Tibial artery (tissue), 4 donors: Measurements from ENCODE around the gene GRM8.
"Not testable (repeated sequence)": the region's sequence is repeated elsewhere in the genome, so short reads cannot be mapped to it uniquely, and the experiment has no call there.

Experiments
- DNase-seq, 2 donors: peaks; one replicate each; pipeline ENCODE4 v3.0.0-alpha.2; 2019
- H3K27ac ChIP-seq, 2 donors: fragments of 200-600 bp; sonication (generic) in 1 of 2; 1 replicate in 1 of 2; 2 replicates in 1 of 2; pipeline ENCODE4 v1.5.1; 2018 to 2019; ENCODE audit warnings: mild to moderate bottlenecking in 1 of 2
- H3K27me3 ChIP-seq, 2 donors: fragments of 200-600 bp; sonication (generic) in 1 of 2; one replicate each; pipeline versions ENCODE4 v1.5.1 to v1.6.0; 2016 to 2019
- H3K36me3 ChIP-seq, 3 donors: fragments of 200-600 bp; sonication (generic) in 2 of 3; one replicate each; pipeline ENCODE4 v1.5.1; 2016 to 2019; ENCODE audit warnings: mild to moderate bottlenecking in 2 of 3
- H3K4me1 ChIP-seq, 4 donors: fragments of 200-600 bp; sonication (generic) in 2 of 4; 1 replicate in 3 of 4; 2 replicates in 1 of 4; pipeline ENCODE4 v1.5.1; 2016 to 2019
- H3K4me3 ChIP-seq, 2 donors: fragments of 200-600 bp; sonication (generic) in 1 of 2; 1 replicate in 1 of 2; 2 replicates in 1 of 2; pipeline ENCODE4 v1.5.1; 2018 to 2019; ENCODE audit warnings: mild to moderate bottlenecking in 2 of 2
- H3K9me3 ChIP-seq, 3 donors: fragments of 200-600 bp; sonication (generic) in 1 of 3; one replicate each; pipeline ENCODE4 v1.5.1; 2016 to 2019
- intact Hi-C: fragments of 100-400 bp; cut with DNase I; formaldehyde crosslinking; loops from one replicate; pipeline ENCODE4 v1.15.0; 2023; ENCODE audit warnings: low total_unique reads
- TF ChIP-seq, protein P1 (sequence below), 2 experiments: fragments of 200-600 bp in 1 of 2; fragments of 450-650 bp in 1 of 2; IDR thresholded peaks; one replicate each; pipeline ENCODE4 v1.5.1; 2017 to 2019; ENCODE audit warnings: antibody characterized with exemption in 2 of 2, mild to moderate bottlenecking in 1 of 2, moderate library complexity in 1 of 2

GRM8 gene

GRCh38 chr7:126690104-126690503 lies 562.6 kb downstream of the GRM8 start:
- DNase-seq: no peak
- Histone ChIP-seq H3K4me1 (no peaks in the 10 kb centered on the region), H3K36me3 (no peaks in the 10 kb centered on the region), H3K9me3 (peaks cover 0 to 8% (median 0%) of the 10 kb centered on the region in 3 donors), H3K27ac (no peak overlapping the region), H3K27me3 (no peaks in the 10 kb centered on the region), H3K4me3 (no peak overlapping the region)
- TF ChIP-seq, protein P1, sequence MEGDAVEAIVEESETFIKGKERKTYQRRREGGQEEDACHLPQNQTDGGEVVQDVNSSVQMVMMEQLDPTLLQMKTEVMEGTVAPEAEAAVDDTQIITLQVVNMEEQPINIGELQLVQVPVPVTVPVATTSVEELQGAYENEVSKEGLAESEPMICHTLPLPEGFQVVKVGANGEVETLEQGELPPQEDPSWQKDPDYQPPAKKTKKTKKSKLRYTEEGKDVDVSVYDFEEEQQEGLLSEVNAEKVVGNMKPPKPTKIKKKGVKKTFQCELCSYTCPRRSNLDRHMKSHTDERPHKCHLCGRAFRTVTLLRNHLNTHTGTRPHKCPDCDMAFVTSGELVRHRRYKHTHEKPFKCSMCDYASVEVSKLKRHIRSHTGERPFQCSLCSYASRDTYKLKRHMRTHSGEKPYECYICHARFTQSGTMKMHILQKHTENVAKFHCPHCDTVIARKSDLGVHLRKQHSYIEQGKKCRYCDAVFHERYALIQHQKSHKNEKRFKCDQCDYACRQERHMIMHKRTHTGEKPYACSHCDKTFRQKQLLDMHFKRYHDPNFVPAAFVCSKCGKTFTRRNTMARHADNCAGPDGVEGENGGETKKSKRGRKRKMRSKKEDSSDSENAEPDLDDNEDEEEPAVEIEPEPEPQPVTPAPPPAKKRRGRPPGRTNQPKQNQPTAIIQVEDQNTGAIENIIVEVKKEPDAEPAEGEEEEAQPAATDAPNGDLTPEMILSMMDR (IDR thresholded peaks at IDR 0.05): no peak
- intact Hi-C loops: no loop called here

DNA sequence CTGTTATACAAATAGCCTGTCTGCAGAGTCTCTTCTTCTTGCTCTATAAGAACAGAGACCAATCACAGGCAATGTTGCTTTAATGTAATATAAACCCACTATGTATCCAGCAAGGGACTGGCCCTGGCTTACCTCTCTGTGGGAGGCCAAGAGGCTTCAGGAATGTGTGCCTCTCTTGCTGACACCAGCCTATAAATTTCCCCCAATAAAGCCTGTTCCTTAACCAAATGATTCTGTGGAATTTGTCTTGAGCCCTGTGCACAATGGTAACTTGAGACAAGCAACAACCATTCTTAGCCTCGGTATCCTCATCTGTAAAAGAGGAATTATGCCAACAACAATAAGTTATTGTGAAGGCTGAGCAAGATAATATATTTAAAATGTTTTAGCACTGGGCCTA lies 563.7 kb downstream of the GRM8 start:
- Histone ChIP-seq H3K4me3 (no peak overlapping the region), H3K4me1 (no peaks in the 10 kb centered on the region), H3K9me3 (peaks cover 0 to 8% (median 0%) of the 10 kb centered on the region in 3 donors), H3K27ac (no peak overlapping the region), H3K36me3 (no peaks in the 10 kb centered on the region), H3K27me3 (no peaks in the 10 kb centered on the region)
- DNase-seq: no peak
- TF ChIP-seq, protein P1 (IDR thresholded peaks at IDR 0.05): no peak
- intact Hi-C loops: no loop called here

GRCh38 chr7:126686474-126686873 lies 566.3 kb downstream of the GRM8 start:
- Histone ChIP-seq H3K9me3 (peaks cover 0 to 8% (median 0%) of the 10 kb centered on the region in 3 donors), H3K27me3 (no peaks in the 10 kb centered on the region), H3K4me1 (no peaks in the 10 kb centered on the region), H3K4me3 (no peak overlapping the region), H3K36me3 (no peaks in the 10 kb centered on the region), H3K27ac (no peak overlapping the region)
- TF ChIP-seq, protein P1 (IDR thresholded peaks at IDR 0.05): no peak
- intact Hi-C loops: no loop called here
- DNase-seq: no peak

- TF ChIP-seq, protein P1 (IDR thresholded peaks at IDR 0.05): no peak
- intact Hi-C loops: no loop called here
- Histone ChIP-seq H3K36me3 (no peaks in the 10 kb centered on the region), H3K27me3 (no peaks in the 10 kb centered on the region), H3K27ac (no peak overlapping the region), H3K4me3 (no peak overlapping the region), H3K9me3 (peaks cover 0 to 6% (median 0%) of the 10 kb centered on the region in 3 donors), H3K4me1 (no peaks in the 10 kb centered on the region)
- DNase-seq: no peak
Measured at GRCh38 chr7:126685596-126685995, 567.1 kb downstream of the GRM8 start.

DNA sequence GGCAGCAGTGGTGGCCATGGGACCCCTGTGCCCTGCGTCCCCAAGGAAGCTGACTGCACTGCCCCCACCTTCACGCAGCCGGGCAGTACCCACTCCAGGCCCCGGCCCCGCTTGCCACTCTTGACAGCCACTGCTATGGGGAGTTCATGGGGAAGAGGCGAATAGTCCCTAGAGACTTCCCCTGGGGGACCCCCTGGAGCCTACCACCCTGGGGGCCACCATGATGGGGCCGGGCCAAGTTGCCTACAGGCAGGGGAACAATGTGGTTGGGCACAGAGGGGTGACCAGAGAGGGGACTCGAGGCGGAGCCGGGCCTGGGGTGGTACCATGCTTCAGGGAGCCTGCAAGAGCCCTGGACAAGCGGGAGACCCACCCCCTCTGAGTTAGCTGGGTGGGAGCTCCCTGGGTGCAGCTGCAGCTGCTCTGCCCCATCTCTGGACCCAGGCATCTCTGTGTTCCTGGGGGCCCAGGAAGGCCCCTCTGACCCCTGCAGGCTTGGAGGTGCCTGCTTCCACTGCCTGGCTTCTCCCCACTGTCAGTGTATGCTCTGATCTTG lies 567.6 kb downstream of the GRM8 start:
- H3K27me3 ChIP-seq: no peaks in the 10 kb centered on the region
- intact Hi-C loops: no loop called here
- no peak overlapping the region for H3K27ac ChIP-seq
- no peaks in the 10 kb centered on the region for H3K4me1 ChIP-seq
- H3K36me3 ChIP-seq: no peaks in the 10 kb centered on the region
- no peak overlapping the region for H3K4me3 ChIP-seq
- no peak for DNase-seq
- TF ChIP-seq, protein P1 (IDR thresholded peaks at IDR 0.05): no peak
- H3K9me3 ChIP-seq: peaks cover 0 to 1% (median 0%) of the 10 kb centered on the region in 3 donors

- Histone ChIP-seq H3K4me1 (no peaks in the 10 kb centered on the region), H3K36me3 (no peaks in the 10 kb centered on the region), H3K9me3 (no peaks in the 10 kb centered on the region), H3K27me3 (no peaks in the 10 kb centered on the region), H3K4me3 (no peak overlapping the region), H3K27ac (no peak overlapping the region)
- TF ChIP-seq, protein P1 (IDR thresholded peaks at IDR 0.05): no peak
- DNase-seq: no peak
- intact Hi-C loops: no loop called here
Measured at GRCh38 chr7:126682176-126682575, 570.6 kb downstream of the GRM8 start.

DNA sequence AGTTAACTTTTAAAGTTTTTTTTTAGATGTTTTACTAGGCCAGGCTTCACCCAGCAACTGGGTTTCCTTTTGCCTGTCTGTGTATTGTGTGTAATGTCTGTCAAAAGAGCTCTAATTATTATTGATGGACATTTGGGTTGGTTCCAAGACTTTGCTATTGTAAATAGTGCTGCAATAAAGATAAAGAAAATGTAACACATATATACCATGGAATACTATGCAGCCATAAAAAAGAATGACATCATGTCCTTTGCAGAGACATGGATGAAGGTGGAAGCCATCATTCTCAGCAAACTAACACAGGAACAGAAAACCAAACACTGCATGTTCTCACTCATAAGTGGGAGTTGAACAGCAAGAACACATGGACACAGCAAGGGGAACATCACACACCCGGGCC lies 584.0 kb downstream of the GRM8 start:
- H3K36me3 ChIP-seq, H3K27me3 ChIP-seq, H3K4me1 ChIP-seq, H3K9me3 ChIP-seq, DNase-seq, H3K4me3 ChIP-seq, intact Hi-C loops, H3K27ac ChIP-seq: not testable (repeated sequence)
